ENCODE measurements around the gene NEURL1B.

NEURL1B gene

DNA sequence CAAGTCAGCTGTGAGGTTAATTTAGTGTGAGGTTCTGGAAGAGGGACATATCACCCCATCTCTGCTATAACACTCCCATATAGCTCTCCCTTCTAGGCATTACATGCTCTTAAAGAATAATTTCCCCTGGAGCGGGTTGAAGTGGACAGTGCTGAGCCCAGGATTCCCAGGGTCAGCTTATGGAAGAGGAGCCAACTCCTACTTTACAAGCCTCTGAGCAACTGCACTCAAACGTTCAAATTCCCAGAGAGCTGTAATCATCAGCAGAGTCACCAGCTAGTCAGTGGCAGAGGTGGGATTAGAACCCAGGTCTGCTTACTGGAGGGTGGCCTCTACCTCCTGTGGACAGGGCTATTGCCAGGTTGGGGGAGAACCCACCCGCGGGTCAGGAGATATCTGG, 1.4 kb downstream of the NEURL1B start:
- H2BK5ac ChIP-seq (ENCODE audit: low read depth, low read length, poor library complexity) = no peak overlapping the region
- no peak overlapping the region for H3K18ac ChIP-seq (ENCODE audit: low read length)
- H4K12ac ChIP-seq (ENCODE audit: low read depth, low read length) = no peak overlapping the region
- no peak overlapping the region for H3K4ac ChIP-seq (ENCODE audit: low read depth, low read length)
- no peak overlapping the region for H4K8ac ChIP-seq (ENCODE audit: low read depth, low read length)
- peaks cover 23% of the 10 kb centered on the region for H3K27me3 ChIP-seq (ENCODE audit: insufficient read depth, low read length)
- H3K79me1 ChIP-seq (ENCODE audit: low read length) = no peaks in the 10 kb centered on the region
- DNase-seq = no peak
- H3K4me2 ChIP-seq (ENCODE audit: low read length) = no peak overlapping the region
- H3K14ac ChIP-seq (ENCODE audit: low read length) = no peak overlapping the region
- H2AFZ ChIP-seq (ENCODE audit: insufficient read depth, low read length, poor library complexity) = no peak overlapping the region
- peaks cover 5% of the 10 kb centered on the region for H3K9me3 ChIP-seq (ENCODE audit: insufficient read depth, low read depth, low read length)
- H2BK12ac ChIP-seq (ENCODE audit: low read length) = no peak overlapping the region
- H2AK5ac ChIP-seq (ENCODE audit: low read length) = no peak overlapping the region
- no peak overlapping the region for H3K27ac ChIP-seq (ENCODE audit: low read depth, low read length)
- no peak overlapping the region for H2BK120ac ChIP-seq (ENCODE audit: insufficient read depth, low read length, poor library complexity)
- H3K4me1 ChIP-seq (ENCODE audit: control insufficient read depth in 1 of 2, insufficient read depth in 2 of 2, low read length in 2 of 2) = peaks cover 3 to 7% of the 10 kb centered on the region in 2 experiments
- H3K79me2 ChIP-seq (ENCODE audit: control insufficient read depth, insufficient read depth, low read length, poor library complexity) = no peaks in the 10 kb centered on the region
- H3K4me3 ChIP-seq (ENCODE audit: low read depth, low read length) = no peak overlapping the region
- H4K91ac ChIP-seq (ENCODE audit: low read depth, low read length) = no peak overlapping the region
- H3K9ac ChIP-seq (ENCODE audit: low read length) = no peak overlapping the region
- no peak overlapping the region for H3K23ac ChIP-seq (ENCODE audit: low read length)
- H3K36me3 ChIP-seq (ENCODE audit: control insufficient read depth in 1 of 2, insufficient read depth in 2 of 2, low read length in 2 of 2) = no peaks in the 10 kb centered on the region
- WGBS (ENCODE audit: extremely low coverage, insufficient coverage, insufficient read length) = no CpG with 5 or more reads among the region's 4 CpGs

DNA sequence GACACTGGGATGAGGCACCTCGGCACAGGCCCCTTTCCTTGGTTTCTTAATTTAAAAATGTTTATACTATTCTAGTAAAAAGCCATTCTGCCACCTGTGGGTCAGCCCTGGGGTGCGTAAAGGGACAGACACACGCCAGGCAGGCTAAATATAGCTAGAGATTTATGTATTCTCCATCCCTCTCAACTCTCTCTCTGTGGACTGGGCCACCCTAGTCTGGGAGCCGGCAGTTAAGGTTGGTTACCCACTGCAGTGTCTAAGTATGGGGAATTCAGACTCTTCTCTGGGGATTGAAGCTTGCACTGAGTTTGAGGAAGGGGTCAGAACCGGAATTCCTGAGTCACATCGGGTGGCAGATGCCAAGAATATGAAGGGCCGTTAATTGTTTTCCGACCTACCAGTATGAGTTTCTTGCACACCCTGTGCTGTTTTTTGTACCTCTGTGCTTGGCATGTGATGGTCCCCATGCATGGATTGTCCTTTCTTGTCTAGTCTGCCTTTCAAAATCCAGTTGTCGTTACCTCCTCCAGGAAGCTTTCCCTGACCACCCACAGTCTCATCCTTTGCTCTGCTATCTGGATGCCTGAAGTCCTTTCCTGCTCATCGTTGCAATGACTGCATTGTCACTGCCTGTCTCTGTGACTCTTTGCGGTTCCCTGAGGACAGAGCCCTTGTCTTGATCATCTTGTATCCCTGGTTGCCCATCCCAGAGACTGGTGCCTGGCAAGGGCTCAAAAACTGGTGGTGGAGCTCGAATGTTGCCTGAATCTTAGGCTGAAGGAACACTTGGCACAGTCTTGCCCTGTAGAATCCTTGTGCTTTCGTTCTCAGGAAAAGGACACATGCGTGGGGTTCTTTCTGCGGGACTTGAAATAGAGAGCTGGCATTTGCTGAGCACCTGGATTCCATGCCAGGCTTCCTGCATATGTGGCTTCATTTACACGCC, 2.1 kb downstream of the NEURL1B start:
- H3K4ac ChIP-seq (ENCODE audit: low read depth, low read length) = no peak overlapping the region
- no peak overlapping the region for H3K9ac ChIP-seq (ENCODE audit: low read length)
- no peak overlapping the region for H4K12ac ChIP-seq (ENCODE audit: low read depth, low read length)
- H3K4me2 ChIP-seq (ENCODE audit: low read length) = no peak overlapping the region
- H3K18ac ChIP-seq (ENCODE audit: low read length) = no peak overlapping the region
- H3K14ac ChIP-seq (ENCODE audit: low read length) = no peak overlapping the region
- no peak overlapping the region for H2AFZ ChIP-seq (ENCODE audit: insufficient read depth, low read length, poor library complexity)
- H2AK5ac ChIP-seq (ENCODE audit: low read length) = no peak overlapping the region
- peaks cover 3% of the 10 kb centered on the region for H3K9me3 ChIP-seq (ENCODE audit: insufficient read depth, low read depth, low read length)
- no peak overlapping the region for H2BK12ac ChIP-seq (ENCODE audit: low read length)
- no peak overlapping the region for H2BK120ac ChIP-seq (ENCODE audit: insufficient read depth, low read length, poor library complexity)
- H3K4me3 ChIP-seq (ENCODE audit: low read depth, low read length) = no peak overlapping the region
- H3K23ac ChIP-seq (ENCODE audit: low read length) = no peak overlapping the region
- no peak overlapping the region for H4K91ac ChIP-seq (ENCODE audit: low read depth, low read length)
- H3K79me2 ChIP-seq (ENCODE audit: control insufficient read depth, insufficient read depth, low read length, poor library complexity) = no peaks in the 10 kb centered on the region
- no peak overlapping the region for H3K27ac ChIP-seq (ENCODE audit: low read depth, low read length)
- H3K4me1 ChIP-seq (ENCODE audit: control insufficient read depth in 1 of 2, insufficient read depth in 2 of 2, low read length in 2 of 2) = peaks cover 3 to 12% of the 10 kb centered on the region in 2 experiments
- no peaks in the 10 kb centered on the region for H3K36me3 ChIP-seq (ENCODE audit: control insufficient read depth in 1 of 2, insufficient read depth in 2 of 2, low read length in 2 of 2)
- H2BK5ac ChIP-seq (ENCODE audit: low read depth, low read length, poor library complexity) = no peak overlapping the region
- no CpG with 5 or more reads among the region's 16 CpGs for WGBS (ENCODE audit: extremely low coverage, insufficient coverage, insufficient read length)
- H4K8ac ChIP-seq (ENCODE audit: low read depth, low read length) = no peak overlapping the region
- no peak for DNase-seq
- no peaks in the 10 kb centered on the region for H3K79me1 ChIP-seq (ENCODE audit: low read length)
- H3K27me3 ChIP-seq (ENCODE audit: insufficient read depth, low read length) = peaks cover 23% of the 10 kb centered on the region

DNA sequence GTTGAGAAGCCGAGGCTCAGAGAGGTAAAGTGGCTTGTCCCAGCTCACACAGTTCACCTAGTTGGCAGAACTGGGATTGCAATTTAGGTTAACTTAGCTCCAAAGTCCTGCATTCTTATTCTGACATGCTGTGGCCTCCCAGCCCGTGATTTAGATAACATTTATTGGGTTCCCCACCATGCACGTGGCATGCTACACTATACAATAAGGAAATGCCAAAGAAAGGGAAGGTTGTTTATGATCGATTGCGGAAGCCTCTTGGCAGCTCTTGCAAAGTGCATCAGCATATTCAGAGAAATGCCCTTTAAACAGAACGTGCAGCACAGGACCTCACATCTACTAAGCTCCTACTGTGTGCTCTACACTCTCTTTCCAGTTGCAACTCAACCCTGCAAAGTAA, 3.2 kb downstream of the NEURL1B start:
- no peaks in the 10 kb centered on the region for H3K36me3 ChIP-seq (ENCODE audit: control insufficient read depth in 1 of 2, insufficient read depth in 2 of 2, low read length in 2 of 2)
- no peak for DNase-seq
- no peak overlapping the region for H2BK120ac ChIP-seq (ENCODE audit: insufficient read depth, low read length, poor library complexity)
- no peak overlapping the region for H3K23ac ChIP-seq (ENCODE audit: low read length)
- peaks cover 5% of the 10 kb centered on the region for H3K9me3 ChIP-seq (ENCODE audit: insufficient read depth, low read depth, low read length)
- H2BK5ac ChIP-seq (ENCODE audit: low read depth, low read length, poor library complexity) = no peak overlapping the region
- no peak overlapping the region for H3K9ac ChIP-seq (ENCODE audit: low read length)
- H4K12ac ChIP-seq (ENCODE audit: low read depth, low read length) = no peak overlapping the region
- H3K27ac ChIP-seq (ENCODE audit: low read depth, low read length) = no peak overlapping the region
- H3K4me1 ChIP-seq (ENCODE audit: control insufficient read depth in 1 of 2, insufficient read depth in 2 of 2, low read length in 2 of 2) = peaks cover 3 to 12% of the 10 kb centered on the region in 2 experiments
- H3K4me2 ChIP-seq (ENCODE audit: low read length) = no peak overlapping the region
- no peak overlapping the region for H2AK5ac ChIP-seq (ENCODE audit: low read length)
- no CpG with 5 or more reads among the region's 6 CpGs for WGBS (ENCODE audit: extremely low coverage, insufficient coverage, insufficient read length)
- H3K27me3 ChIP-seq (ENCODE audit: insufficient read depth, low read length) = peaks cover 23% of the 10 kb centered on the region
- H4K91ac ChIP-seq (ENCODE audit: low read depth, low read length) = no peak overlapping the region
- H3K14ac ChIP-seq (ENCODE audit: low read length) = no peak overlapping the region
- H3K79me2 ChIP-seq (ENCODE audit: control insufficient read depth, insufficient read depth, low read length, poor library complexity) = no peaks in the 10 kb centered on the region
- no peak overlapping the region for H3K18ac ChIP-seq (ENCODE audit: low read length)
- no peak overlapping the region for H2AFZ ChIP-seq (ENCODE audit: insufficient read depth, low read length, poor library complexity)
- no peaks in the 10 kb centered on the region for H3K79me1 ChIP-seq (ENCODE audit: low read length)
- H2BK12ac ChIP-seq (ENCODE audit: low read length) = no peak overlapping the region
- no peak overlapping the region for H3K4me3 ChIP-seq (ENCODE audit: low read depth, low read length)
- no peak overlapping the region for H4K8ac ChIP-seq (ENCODE audit: low read depth, low read length)
- no peak overlapping the region for H3K4ac ChIP-seq (ENCODE audit: low read depth, low read length)

DNA sequence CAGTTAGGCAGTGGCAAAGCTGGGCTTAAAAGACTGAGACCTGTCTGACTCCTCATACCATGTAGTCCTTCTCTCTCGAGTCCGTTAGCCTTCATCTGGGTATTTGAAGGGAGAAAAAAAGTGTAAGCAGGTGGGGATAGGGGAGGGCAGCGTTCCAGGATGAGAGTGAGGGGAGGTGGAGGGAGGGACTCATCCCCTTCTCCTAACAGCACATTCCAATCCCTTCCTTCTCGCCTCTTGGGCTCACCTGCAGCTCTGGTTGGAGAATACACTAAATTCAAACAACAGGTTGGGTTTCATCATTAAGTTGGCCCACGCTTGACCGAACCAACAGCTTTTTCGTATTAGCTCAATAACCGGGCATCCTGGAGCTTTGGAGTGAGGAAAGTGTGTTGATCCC, 3.6 kb downstream of the NEURL1B start:
- WGBS (ENCODE audit: extremely low coverage, insufficient coverage, insufficient read length) = no CpG with 5 or more reads among the region's 8 CpGs
- Histone ChIP-seq H3K9me3 (ENCODE audit: insufficient read depth, low read depth, low read length) (peaks cover 5% of the 10 kb centered on the region), H2BK5ac (ENCODE audit: low read depth, low read length, poor library complexity) (no peak overlapping the region), H4K91ac (ENCODE audit: low read depth, low read length) (no peak overlapping the region), H3K4me3 (ENCODE audit: low read depth, low read length) (no peak overlapping the region), H3K4me1 (ENCODE audit: control insufficient read depth in 1 of 2, insufficient read depth in 2 of 2, low read length in 2 of 2) (peaks cover 3 to 12% of the 10 kb centered on the region in 2 experiments), H2AFZ (ENCODE audit: insufficient read depth, low read length, poor library complexity) (no peak overlapping the region), H3K23ac (ENCODE audit: low read length) (no peak overlapping the region), H3K79me1 (ENCODE audit: low read length) (no peaks in the 10 kb centered on the region), H4K12ac (ENCODE audit: low read depth, low read length) (no peak overlapping the region), H3K36me3 (ENCODE audit: control insufficient read depth in 1 of 2, insufficient read depth in 2 of 2, low read length in 2 of 2) (no peaks in the 10 kb centered on the region), H3K79me2 (ENCODE audit: control insufficient read depth, insufficient read depth, low read length, poor library complexity) (no peaks in the 10 kb centered on the region), H4K8ac (ENCODE audit: low read depth, low read length) (no peak overlapping the region), H3K9ac (ENCODE audit: low read length) (no peak overlapping the region), H3K18ac (ENCODE audit: low read length) (no peak overlapping the region), H3K27me3 (ENCODE audit: insufficient read depth, low read length) (peaks cover 23% of the 10 kb centered on the region), H3K27ac (ENCODE audit: low read depth, low read length) (no peak overlapping the region), H2AK5ac (ENCODE audit: low read length) (no peak overlapping the region), H2BK12ac (ENCODE audit: low read length) (no peak overlapping the region), H3K4ac (ENCODE audit: low read depth, low read length) (no peak overlapping the region), H3K4me2 (ENCODE audit: low read length) (no peak overlapping the region), H3K14ac (ENCODE audit: low read length) (no peak overlapping the region), H2BK120ac (ENCODE audit: insufficient read depth, low read length, poor library complexity) (no peak overlapping the region)
- no peak for DNase-seq
